ENCODE measurements around the gene PCBP3. TPM values are rescaled to one million over a fixed set of nuclear protein-coding genes. Genes with fewer than 3 reads are reported as not detected.
A peak's percentile ranks its signal among the peaks of the same experiment; 100 is the strongest.

PCBP3 gene
- total and polyA plus RNA-seq, 2 of the 13 experiments (the other 11 are each of a cell fraction or from before 2014, with no cell fraction given), result not detected

DNA sequence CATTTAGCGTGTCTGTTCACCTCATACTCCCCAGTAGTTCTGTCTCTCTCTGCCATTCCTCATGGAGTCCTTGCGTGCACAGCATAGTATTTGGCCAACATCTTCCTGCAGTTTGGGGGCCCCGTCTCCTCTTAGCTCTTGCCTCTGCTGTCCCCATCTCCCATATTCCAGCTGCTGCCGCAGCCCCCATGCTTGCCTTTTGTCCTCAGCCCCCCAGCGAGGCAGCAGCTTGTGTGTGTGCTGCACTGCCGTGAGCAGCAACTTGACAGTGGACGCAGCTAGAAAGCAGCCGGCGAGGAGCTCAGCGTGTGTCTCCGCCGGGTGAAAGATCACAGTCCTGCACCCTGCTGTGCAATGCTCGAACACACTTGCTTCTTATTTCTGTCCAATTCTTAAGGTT, 173.8 kb downstream of the PCBP3 start:
- POLR2A ChIA-PET, result interaction anchor here (1.9 kb wide), 1 partner anchor 261 kb away, joined by 7 read pairs; no protein-coding TSS in a partner anchor
- no peaks in the 10 kb centered on the region for H3K9me3 ChIP-seq (ENCODE audit: low read length)
- in situ Hi-C loops (cut with HindIII; ENCODE audit: extremely low pct_ligation_motif_present, low pct_unique_long_range_greater_than_20kb), result loop anchor here (10.0 kb wide), 1 partner anchor 123 kb away; no protein-coding TSS in a partner anchor
- peaks cover 35% of the 10 kb centered on the region for H3K4me1 ChIP-seq (ENCODE audit: insufficient read depth, low read length)
- CTCF ChIA-PET (ENCODE audit: low intra/inter-chr PET ratio, low total read pairs), result no interaction called here
- no peak overlapping the region for H3K4me3 ChIP-seq (replicated peaks in 1 of 3; ENCODE audit: insufficient read depth in 1 of 3, low read depth in 2 of 3, low read length in 3 of 3)
- WGBS (ENCODE audit: low lambda C conversion rate), result 22% methylated on average over 12 of the region's 13 CpGs
- no peak overlapping the region for H3K9ac ChIP-seq (ENCODE audit: insufficient read depth, low read depth, low read length)
- no peak overlapping the region for H3K27ac ChIP-seq (ENCODE audit: extremely low read length, insufficient read depth, low read length)
- H3K4me2 ChIP-seq (ENCODE audit: low read depth, low read length), result peak overlapping the region; percentile 18; the same call in 1 of the 2 replicates
- TF ChIP-seq ZNF652 (CRISPR knock-in tag; IDR thresholded peaks at IDR 0.05; ENCODE audit: borderline replicate concordance, low read depth) (no peak), MED13 (CRISPR knock-in tag; IDR thresholded peaks at IDR 0.05) (no peak), JUND (CRISPR knock-in tag; IDR thresholded peaks at IDR 0.05) (no peak), ZSCAN30 (CRISPR knock-in tag; IDR thresholded peaks at IDR 0.05) (no peak), ZNF441 (CRISPR knock-in tag; IDR thresholded peaks at IDR 0.05; ENCODE audit: borderline replicate concordance) (no peak), SATB2 (CRISPR knock-in tag; IDR thresholded peaks at IDR 0.05) (no peak), NFE2 (CRISPR knock-in tag; IDR thresholded peaks at IDR 0.05) (no peak), ZNF205 (CRISPR knock-in tag; IDR thresholded peaks at IDR 0.05) (no peak), TAF1 (CRISPR knock-in tag; IDR thresholded peaks at IDR 0.05) (no peak), KAT2B (IDR thresholded peaks at IDR 0.05; ENCODE audit: borderline replicate concordance, low read depth, low read length) (no peak)
- TF ChIP-seq, protein P1, sequence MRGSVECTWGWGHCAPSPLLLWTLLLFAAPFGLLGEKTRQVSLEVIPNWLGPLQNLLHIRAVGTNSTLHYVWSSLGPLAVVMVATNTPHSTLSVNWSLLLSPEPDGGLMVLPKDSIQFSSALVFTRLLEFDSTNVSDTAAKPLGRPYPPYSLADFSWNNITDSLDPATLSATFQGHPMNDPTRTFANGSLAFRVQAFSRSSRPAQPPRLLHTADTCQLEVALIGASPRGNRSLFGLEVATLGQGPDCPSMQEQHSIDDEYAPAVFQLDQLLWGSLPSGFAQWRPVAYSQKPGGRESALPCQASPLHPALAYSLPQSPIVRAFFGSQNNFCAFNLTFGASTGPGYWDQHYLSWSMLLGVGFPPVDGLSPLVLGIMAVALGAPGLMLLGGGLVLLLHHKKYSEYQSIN (CRISPR knock-in tag; IDR thresholded peaks at IDR 0.05; ENCODE audit: borderline replicate concordance), result no peak
- TF ChIP-seq, protein P2, sequence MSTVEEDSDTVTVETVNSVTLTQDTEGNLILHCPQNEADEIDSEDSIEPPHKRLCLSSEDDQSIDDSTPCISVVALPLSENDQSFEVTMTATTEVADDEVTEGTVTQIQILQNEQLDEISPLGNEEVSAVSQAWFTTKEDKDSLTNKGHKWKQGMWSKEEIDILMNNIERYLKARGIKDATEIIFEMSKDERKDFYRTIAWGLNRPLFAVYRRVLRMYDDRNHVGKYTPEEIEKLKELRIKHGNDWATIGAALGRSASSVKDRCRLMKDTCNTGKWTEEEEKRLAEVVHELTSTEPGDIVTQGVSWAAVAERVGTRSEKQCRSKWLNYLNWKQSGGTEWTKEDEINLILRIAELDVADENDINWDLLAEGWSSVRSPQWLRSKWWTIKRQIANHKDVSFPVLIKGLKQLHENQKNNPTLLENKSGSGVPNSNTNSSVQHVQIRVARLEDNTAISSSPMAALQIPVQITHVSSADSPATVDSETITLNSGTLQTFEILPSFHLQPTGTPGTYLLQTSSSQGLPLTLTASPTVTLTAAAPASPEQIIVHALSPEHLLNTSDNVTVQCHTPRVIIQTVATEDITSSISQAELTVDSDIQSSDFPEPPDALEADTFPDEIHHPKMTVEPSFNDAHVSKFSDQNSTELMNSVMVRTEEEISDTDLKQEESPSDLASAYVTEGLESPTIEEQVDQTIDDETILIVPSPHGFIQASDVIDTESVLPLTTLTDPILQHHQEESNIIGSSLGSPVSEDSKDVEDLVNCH (CRISPR knock-in tag; IDR thresholded peaks at IDR 0.05), result no peak
- TF ChIP-seq, protein P3, sequence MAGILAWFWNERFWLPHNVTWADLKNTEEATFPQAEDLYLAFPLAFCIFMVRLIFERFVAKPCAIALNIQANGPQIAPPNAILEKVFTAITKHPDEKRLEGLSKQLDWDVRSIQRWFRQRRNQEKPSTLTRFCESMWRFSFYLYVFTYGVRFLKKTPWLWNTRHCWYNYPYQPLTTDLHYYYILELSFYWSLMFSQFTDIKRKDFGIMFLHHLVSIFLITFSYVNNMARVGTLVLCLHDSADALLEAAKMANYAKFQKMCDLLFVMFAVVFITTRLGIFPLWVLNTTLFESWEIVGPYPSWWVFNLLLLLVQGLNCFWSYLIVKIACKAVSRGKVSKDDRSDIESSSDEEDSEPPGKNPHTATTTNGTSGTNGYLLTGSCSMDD (CRISPR knock-in tag; IDR thresholded peaks at IDR 0.05), result no peak
- TF ChIP-seq, protein P4, sequence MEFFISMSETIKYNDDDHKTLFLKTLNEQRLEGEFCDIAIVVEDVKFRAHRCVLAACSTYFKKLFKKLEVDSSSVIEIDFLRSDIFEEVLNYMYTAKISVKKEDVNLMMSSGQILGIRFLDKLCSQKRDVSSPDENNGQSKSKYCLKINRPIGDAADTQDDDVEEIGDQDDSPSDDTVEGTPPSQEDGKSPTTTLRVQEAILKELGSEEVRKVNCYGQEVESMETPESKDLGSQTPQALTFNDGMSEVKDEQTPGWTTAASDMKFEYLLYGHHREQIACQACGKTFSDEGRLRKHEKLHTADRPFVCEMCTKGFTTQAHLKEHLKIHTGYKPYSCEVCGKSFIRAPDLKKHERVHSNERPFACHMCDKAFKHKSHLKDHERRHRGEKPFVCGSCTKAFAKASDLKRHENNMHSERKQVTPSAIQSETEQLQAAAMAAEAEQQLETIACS (CRISPR knock-in tag; IDR thresholded peaks at IDR 0.05), result no peak
- TF ChIP-seq, protein P5, sequence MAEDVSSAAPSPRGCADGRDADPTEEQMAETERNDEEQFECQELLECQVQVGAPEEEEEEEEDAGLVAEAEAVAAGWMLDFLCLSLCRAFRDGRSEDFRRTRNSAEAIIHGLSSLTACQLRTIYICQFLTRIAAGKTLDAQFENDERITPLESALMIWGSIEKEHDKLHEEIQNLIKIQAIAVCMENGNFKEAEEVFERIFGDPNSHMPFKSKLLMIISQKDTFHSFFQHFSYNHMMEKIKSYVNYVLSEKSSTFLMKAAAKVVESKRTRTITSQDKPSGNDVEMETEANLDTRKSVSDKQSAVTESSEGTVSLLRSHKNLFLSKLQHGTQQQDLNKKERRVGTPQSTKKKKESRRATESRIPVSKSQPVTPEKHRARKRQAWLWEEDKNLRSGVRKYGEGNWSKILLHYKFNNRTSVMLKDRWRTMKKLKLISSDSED (CRISPR knock-in tag; IDR thresholded peaks at IDR 0.05), result no peak
- ATAC-seq (no peak), DNase-seq (ENCODE audit: low spot score) (no peak), FAIRE-seq (no peak)
- H3K79me2 ChIP-seq (ENCODE audit: insufficient read depth, low read length), result no peaks in the 10 kb centered on the region
- intact Hi-C loops (cut with micrococcal nuclease; ENCODE audit: unreplicated experiment), result no loop called here
- no TSS peak for BruUV-seq (replicated peaks)
- peaks cover 0 to 17% of the 10 kb centered on the region in 2 experiments; a peak in 3 of 5 replicates for H3K27me3 ChIP-seq (ENCODE audit: control insufficient read depth in 1 of 2, insufficient read depth in 2 of 2, low read length in 2 of 2)
- H2AFZ ChIP-seq (ENCODE audit: low read length), result no peak overlapping the region
- H4K20me1 ChIP-seq (ENCODE audit: insufficient read depth, low read length), result no peaks in the 10 kb centered on the region
- H3K36me3 ChIP-seq (replicated peaks in 1 of 2; ENCODE audit: control insufficient read depth in 1 of 2, insufficient read depth in 2 of 2, low read length in 2 of 2), result no peaks in the 10 kb centered on the region

All from HepG2 (cell line).